ENCODE results near the gene TMEM212. TPM values are rescaled to one million over a fixed set of nuclear protein-coding genes. Genes with fewer than 3 reads are reported as not detected.

The TMEM212 gene
- total and polyA plus RNA-seq, 2 of the 13 experiments (the other 11 are each of a cell fraction or from before 2014, with no cell fraction given): not detected

- TF ChIP-seq, protein P1, sequence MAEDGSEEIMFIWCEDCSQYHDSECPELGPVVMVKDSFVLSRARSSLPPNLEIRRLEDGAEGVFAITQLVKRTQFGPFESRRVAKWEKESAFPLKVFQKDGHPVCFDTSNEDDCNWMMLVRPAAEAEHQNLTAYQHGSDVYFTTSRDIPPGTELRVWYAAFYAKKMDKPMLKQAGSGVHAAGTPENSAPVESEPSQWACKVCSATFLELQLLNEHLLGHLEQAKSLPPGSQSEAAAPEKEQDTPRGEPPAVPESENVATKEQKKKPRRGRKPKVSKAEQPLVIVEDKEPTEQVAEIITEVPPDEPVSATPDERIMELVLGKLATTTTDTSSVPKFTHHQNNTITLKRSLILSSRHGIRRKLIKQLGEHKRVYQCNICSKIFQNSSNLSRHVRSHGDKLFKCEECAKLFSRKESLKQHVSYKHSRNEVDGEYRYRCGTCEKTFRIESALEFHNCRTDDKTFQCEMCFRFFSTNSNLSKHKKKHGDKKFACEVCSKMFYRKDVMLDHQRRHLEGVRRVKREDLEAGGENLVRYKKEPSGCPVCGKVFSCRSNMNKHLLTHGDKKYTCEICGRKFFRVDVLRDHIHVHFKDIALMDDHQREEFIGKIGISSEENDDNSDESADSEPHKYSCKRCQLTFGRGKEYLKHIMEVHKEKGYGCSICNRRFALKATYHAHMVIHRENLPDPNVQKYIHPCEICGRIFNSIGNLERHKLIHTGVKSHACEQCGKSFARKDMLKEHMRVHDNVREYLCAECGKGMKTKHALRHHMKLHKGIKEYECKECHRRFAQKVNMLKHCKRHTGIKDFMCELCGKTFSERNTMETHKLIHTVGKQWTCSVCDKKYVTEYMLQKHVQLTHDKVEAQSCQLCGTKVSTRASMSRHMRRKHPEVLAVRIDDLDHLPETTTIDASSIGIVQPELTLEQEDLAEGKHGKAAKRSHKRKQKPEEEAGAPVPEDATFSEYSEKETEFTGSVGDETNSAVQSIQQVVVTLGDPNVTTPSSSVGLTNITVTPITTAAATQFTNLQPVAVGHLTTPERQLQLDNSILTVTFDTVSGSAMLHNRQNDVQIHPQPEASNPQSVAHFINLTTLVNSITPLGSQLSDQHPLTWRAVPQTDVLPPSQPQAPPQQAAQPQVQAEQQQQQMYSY (CRISPR knock-in tag; IDR thresholded peaks at IDR 0.05): no peak
- TF ChIP-seq ZNF280D (CRISPR knock-in tag; IDR thresholded peaks at IDR 0.05) (no peak), NFRKB (IDR thresholded peaks at IDR 0.05) (no peak), MLX (CRISPR knock-in tag; IDR thresholded peaks at IDR 0.05) (peak; percentile 59), TEAD3 (CRISPR knock-in tag; optimal IDR thresholded peaks at IDR 0.05; ENCODE audit: borderline replicate concordance) (peak; percentile 47), ZNF496 (CRISPR knock-in tag; IDR thresholded peaks at IDR 0.05; ENCODE audit: insufficient replicate concordance) (no peak), GZF1 (CRISPR knock-in tag; IDR thresholded peaks at IDR 0.05) (no peak), ZFAT (CRISPR knock-in tag; conservative IDR thresholded peaks at IDR 0.05) (no peak), ZNF775 (CRISPR knock-in tag; IDR thresholded peaks at IDR 0.05; ENCODE audit: borderline replicate concordance) (no peak), CEBPB (IDR thresholded peaks at IDR 0.05; ENCODE audit: borderline replicate concordance, low read depth, low read length) (peak; percentile 96), ATRX (CRISPR knock-in tag; IDR thresholded peaks at IDR 0.05; ENCODE audit: borderline replicate concordance) (no peak), AGO1 (IDR thresholded peaks at IDR 0.05; ENCODE audit: low read depth, low read length, poor library complexity, severe bottlenecking) (no peak), HNF4A (CRISPR knock-in tag; IDR thresholded peaks at IDR 0.05) (peak; percentile 44; the same call in 1 of the 2 replicates)
- TF ChIP-seq, protein P2, sequence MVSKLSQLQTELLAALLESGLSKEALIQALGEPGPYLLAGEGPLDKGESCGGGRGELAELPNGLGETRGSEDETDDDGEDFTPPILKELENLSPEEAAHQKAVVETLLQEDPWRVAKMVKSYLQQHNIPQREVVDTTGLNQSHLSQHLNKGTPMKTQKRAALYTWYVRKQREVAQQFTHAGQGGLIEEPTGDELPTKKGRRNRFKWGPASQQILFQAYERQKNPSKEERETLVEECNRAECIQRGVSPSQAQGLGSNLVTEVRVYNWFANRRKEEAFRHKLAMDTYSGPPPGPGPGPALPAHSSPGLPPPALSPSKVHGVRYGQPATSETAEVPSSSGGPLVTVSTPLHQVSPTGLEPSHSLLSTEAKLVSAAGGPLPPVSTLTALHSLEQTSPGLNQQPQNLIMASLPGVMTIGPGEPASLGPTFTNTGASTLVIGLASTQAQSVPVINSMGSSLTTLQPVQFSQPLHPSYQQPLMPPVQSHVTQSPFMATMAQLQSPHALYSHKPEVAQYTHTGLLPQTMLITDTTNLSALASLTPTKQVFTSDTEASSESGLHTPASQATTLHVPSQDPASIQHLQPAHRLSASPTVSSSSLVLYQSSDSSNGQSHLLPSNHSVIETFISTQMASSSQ (IDR thresholded peaks at IDR 0.05; ENCODE audit: low read depth): no peak
- TF ChIP-seq, protein P2 (CRISPR knock-in tag; IDR thresholded peaks at IDR 0.05; ENCODE audit: borderline replicate concordance): 0 out of 2 replicates have a peak, but pooled peaks have one; percentile 18
- TF ChIP-seq, protein P3, sequence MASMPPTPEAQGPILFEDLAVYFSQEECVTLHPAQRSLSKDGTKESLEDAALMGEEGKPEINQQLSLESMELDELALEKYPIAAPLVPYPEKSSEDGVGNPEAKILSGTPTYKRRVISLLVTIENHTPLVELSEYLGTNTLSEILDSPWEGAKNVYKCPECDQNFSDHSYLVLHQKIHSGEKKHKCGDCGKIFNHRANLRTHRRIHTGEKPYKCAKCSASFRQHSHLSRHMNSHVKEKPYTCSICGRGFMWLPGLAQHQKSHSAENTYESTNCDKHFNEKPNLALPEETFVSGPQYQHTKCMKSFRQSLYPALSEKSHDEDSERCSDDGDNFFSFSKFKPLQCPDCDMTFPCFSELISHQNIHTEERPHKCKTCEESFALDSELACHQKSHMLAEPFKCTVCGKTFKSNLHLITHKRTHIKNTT (CRISPR knock-in tag; IDR thresholded peaks at IDR 0.05): no peak
These were observed 17.8 kb upstream of the TMEM212 start (continued) for GRCh38 chr3:171825222-171825828.

All from HepG2 (cell line).